ENCODE data around the gene UBE3C.

DNA sequence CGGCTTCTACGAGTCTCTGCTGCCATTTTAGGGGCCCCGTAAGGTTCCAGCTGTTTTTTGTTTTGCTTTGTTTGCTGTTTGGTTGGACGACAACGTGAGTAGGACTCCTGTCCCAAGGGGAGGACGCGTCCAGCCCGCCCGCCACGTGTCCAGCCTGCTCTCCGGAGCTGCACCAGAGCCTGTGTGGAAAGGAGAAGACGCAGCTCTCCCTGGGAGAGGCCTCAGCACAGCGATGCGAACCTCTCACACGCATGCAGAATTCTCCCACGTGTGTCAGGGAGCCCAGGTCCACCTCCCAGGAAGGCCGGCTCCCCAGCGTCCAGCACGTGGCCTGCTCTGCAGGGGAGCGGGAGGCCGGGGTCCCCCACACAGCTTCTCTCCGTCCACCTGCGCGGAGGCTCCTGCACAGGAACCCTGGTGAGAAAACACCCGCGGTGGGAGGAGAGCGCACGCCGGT lies 161.7 kb downstream of the UBE3C start:
- TF ChIP-seq, protein P1, sequence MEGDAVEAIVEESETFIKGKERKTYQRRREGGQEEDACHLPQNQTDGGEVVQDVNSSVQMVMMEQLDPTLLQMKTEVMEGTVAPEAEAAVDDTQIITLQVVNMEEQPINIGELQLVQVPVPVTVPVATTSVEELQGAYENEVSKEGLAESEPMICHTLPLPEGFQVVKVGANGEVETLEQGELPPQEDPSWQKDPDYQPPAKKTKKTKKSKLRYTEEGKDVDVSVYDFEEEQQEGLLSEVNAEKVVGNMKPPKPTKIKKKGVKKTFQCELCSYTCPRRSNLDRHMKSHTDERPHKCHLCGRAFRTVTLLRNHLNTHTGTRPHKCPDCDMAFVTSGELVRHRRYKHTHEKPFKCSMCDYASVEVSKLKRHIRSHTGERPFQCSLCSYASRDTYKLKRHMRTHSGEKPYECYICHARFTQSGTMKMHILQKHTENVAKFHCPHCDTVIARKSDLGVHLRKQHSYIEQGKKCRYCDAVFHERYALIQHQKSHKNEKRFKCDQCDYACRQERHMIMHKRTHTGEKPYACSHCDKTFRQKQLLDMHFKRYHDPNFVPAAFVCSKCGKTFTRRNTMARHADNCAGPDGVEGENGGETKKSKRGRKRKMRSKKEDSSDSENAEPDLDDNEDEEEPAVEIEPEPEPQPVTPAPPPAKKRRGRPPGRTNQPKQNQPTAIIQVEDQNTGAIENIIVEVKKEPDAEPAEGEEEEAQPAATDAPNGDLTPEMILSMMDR (optimal IDR thresholded peaks at IDR 0.05 in 1 of 3, IDR thresholded peaks at IDR 0.05 in 1 of 3, conservative IDR thresholded peaks at IDR 0.05 in 1 of 3; ENCODE audit: extremely low read depth in 1 of 3, insufficient read depth in 2 of 3, low read length in 3 of 3) = no peak
- no peak for TF ChIP-seq EZH2 (IDR thresholded peaks at IDR 0.05; ENCODE audit: low read length)
